Frontal cortex (tissue), 4 donors: ENCODE data around the gene FAM168A. TPM values are rescaled to one million over a fixed set of nuclear protein-coding genes. Genes with fewer than 3 reads are reported as not detected.
"Not testable (repeated sequence)": the region's sequence is repeated elsewhere in the genome, so short reads cannot be mapped to it uniquely, and the experiment has no call there.

Experiments used
- DNase-seq, 2 donors: peaks; one replicate each; pipeline ENCODE4 v3.0.0; 2012; ENCODE audit warnings: low spot score in 2 of 2
- FAIRE-seq: peaks from 2 replicates; lab custom pipeline; 2012; peaks lifted over from hg19 to GRCh38; lab: Jason Lieb, UNC
- total RNA-seq: library from RNA; depleted of rRNA; stranded (reverse); fragments of >200 nt; gene quantifications from one replicate; pipeline ENCODE4 v1.2.3, GENCODE V29; 2014
- donor health status: control.
- donor health status: control.
- donor health status: control.

FAM168A gene
- total RNA-seq, 1 donor from 2014 or later: 51.4 TPM

DNA sequence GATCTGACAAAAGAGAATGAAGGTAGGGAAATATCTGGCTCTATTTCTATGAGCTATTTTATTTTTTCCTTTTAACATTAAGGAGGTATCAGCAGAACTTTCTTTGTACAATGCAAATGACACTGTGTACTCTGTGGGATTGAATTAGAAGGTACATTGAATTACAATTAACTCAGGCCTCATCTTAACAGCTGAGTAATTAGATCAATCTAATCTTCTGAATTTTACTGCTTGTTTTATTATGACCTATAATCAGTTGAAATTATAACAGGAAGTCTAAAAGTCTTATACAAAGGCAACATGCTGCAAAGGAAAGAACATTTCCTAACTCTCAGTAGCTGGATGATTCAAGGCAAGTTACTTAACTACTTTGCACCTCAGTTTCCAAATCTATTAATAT, 151.9 kb downstream of the FAM168A start:
- DNase-seq: no peak

DNA sequence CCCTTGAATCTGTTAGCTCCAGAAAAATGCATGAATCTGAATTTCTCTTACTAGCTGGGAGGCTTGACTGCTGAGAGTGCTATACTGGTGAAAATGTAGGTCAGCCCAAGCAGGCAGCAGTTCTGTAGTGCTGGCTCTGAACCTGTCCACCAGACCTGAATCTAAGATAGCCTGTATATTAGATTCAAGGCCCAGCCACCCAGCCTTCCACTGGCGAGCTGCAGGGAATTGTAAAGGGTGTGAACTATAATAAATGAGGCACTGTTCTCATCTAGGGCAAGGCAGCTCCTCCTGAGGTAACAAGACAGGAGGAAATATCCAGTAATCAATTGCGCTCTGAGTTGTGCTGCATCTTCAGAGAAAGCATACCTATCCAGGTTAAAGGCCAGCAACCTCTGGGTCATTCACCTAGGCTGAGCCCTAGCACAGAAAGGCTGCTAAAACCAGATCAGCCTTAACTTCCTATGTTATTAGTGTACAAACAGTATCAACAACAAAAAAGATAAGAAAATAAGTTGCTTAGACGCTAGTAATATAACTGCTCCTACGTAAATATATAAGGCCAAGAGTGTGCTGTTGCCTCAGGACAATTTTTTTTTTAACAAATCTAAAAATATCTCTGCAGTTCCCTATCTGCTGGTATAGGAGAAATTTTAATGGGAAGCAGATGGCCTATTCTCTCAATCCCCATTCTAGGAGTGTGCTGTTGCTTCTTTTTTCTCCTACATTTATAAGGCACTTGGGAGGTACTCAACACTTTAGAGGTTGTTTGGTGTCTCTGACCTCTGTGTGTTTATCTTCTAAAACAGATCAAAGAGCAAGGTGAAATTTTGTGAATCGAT, 158.7 kb downstream of the FAM168A start:
- FAIRE-seq (no peak), DNase-seq (no peak)

More for the DNA sequence above, 151.9 kb downstream of the FAM168A start:
- no peak for FAIRE-seq

DNA sequence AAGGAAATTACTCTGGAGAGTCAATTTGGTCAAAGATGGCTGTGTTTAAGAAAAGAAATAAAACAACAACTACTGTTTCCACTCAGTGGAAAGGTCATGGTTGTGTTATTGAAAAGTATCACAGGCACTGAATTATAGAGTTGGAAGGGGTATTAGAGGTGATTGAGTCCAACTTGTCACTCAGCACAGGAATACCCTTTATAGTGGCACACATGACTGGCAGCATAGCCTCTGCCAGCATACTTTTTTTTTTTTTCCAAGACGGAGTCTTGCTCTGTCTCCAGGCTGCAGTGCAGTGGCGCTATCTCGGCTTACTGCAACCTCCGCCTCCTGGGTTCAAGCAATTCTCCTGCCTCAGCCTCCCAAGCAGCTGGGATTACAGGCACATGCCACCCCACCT, 161.1 kb downstream of the FAM168A start:
- FAIRE-seq, DNase-seq: not testable (repeated sequence)

DNA sequence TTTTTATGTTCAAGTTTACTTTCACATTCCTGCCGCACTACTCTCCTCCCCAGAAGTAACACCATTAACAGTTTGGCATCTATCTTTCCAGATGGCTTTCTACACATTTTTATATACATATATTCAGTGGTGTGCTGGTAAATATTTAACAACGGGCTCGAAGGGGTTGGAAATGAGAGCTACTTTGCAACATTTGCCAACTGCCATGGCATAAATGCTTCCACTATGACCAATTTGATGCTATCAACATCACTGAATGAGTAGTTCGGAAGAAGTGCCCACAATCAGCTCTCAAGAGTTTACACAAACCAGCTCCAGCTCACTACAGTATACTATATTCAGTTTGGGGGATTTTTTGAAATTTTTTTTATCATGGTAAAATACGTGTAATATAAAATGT, 166.5 kb downstream of the FAM168A start:
- DNase-seq (no peak), FAIRE-seq (no peak)

DNA sequence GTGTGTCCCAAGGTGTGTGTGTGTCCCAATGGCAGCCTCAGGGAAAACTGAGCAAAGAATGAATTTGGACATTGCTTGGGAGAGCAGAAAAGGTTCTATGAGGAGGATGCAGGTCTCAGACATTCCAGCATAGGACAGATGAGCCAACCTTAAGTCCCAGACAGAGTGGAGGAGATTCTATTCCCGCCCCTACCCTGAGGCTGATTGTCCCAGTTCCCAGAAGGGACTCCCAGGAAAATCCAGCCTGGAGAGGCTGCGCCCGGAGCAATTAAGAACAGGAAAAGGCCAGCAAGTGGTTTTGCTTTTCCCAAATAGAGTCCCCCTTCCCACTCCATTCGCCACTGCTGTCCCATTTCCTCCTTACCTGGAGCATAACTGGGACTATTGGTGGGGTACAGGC, 167.6 kb downstream of the FAM168A start:
- DNase-seq (no peak), FAIRE-seq (no peak)

DNA sequence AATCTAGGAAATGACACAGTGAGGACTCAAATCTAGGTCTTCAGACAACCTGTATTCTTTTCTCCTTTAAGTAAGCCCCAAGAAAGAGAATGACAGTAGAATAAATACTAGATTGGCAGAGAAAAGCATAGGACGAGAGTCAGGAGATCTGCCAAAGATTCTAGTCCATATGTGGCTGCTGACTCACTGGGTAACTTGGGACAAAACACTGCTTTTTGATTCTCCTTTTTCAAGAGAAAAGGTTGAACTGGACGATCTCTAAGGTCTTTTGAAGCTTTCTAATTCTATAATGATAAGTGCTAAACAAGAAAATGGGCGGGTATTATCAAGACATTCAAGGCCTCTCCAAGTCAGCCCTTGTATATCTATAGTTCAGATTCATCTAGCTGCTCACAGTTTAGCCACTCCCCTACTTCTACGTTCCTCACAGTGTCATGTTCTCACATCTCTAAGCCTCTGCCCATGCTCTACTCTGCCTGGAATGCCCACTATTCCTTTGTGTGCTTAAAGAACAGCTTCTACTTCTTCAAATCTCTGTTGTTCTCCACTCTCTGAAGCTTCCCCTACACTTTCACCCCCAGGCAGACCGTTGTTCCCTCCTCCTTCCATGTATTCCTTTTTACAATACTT, 168.7 kb downstream of the FAM168A start:
- DNase-seq (no peak), FAIRE-seq (no peak)

DNA sequence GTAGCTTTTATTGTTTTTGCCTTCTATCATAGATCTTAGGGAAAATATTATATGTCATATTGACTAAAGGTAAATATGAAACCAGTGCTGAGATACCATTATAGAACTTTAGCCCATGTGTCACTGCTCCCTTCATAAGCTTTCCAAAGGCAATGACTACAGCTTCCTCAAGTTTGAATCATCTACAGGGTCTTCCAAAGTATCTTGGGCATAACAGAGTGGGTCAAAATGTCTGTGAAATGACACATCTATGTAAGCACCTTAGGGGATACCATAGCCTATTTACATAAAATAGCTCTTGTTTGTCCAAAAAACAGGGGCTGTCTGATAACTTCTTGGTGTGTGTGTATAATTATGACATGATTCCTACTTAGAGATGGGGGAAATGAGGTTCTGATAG, 169.2 kb downstream of the FAM168A start:
- DNase-seq: no peak
- no peak for FAIRE-seq

DNA sequence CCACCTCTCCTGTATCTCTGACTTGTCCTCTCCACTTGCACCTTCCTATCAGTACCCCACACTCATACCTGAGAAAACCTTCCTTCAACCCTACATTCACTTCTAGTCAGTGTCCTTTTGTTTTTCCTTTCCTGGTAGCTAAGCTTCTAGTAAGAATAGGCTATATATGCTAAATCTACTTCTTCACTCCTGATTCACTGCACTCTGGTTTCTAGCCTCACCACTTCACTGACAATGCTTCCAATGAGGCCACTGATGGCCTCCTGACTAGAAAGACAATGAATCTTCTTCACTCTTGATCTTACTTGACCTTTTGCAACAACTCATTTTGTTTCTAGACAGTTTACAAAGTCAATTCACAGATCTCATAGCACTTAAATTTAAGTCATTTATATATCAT, 169.7 kb downstream of the FAM168A start:
- no peak for FAIRE-seq
- DNase-seq: no peak

DNA sequence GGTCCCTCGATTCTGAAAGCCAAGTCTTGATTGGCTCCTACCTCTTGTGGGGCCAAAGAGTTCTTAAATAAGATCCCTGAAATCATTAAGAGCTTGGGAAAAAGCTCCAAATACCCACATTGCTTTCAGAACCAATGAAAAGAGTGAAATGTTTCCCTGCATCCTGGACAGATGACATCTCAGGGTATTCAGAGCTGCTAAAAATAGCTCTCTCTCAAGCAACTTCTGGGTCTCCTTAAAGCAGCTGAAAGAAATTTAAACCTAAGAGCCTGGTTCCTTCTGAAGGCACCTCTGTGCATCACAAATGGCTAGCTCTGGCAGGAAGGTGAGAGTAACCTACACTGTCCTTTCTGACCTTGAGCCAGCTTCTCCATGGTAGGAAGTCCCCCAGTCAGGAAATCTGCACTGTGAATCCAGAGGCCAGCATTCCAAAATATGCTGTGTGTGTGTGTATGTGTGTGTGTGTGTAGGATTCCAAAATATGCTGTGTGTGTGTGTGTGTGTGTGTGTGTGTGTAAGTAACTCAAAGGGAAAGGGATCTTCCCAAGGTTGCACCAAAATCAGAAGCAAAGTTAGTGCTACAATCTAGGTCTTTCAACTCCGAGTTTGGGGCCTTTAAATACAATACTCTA, 171.6 kb downstream of the FAM168A start:
- DNase-seq: peak in 1 of 2 donors; percentile 40
- FAIRE-seq: no peak

DNA sequence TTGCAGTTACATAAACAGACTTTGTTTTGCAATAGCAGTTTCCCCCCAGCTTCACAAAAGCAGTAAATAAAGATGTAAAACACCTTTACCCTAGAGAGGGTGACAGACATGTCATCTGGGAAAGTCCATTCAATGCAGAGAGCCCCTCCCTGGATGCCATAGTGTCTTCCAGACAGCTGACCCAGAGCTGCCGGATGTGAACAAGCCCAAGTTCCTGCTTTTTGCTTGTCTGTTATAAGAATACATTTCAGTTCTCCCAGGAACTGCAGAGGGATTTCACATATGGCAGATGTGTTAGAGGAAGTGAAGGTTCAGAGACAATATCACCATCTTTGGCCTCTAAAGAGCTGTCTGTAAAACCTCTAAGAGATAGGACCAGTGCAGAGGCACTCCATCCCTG, 172.8 kb downstream of the FAM168A start:
- DNase-seq (no peak), FAIRE-seq (no peak)

DNA sequence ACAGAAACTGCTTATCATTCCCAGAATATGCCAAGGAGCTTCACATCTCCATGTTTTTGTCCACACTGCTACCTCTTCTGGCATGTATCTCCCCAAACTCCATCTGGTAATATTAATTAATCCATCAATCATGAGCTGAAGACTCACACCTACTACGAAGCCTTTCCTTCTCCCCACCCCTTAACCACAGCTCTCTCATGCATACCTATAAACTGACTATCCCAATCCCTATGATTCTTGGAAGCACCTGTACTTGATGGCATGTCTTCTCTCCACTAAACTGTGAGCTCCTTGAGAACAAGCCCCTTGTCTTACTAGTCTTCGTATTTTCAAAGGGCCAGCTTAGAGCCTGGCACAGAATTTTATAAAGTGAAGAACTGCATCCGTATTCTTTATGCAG, 174.4 kb downstream of the FAM168A start:
- FAIRE-seq (no peak), DNase-seq (no peak)

DNA sequence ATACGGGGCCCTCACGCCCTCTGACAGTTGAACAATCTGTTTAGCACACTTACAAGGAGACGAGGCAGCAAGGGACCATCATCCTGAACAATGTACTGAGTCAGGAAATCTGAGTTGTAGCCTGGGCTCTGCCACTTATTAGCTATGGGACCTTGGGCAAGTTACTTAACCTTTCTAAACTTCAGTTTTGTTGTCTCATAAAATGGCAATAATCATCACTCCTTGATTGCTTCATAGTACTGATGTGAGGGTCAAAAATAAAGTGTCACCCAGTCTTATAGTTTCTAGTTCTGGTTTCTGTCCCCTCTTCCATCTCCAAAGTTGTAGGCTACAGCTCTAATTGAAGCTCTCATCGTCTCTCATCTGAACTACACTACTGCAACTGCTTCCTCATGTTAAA, 175.0 kb downstream of the FAM168A start:
- no peak for FAIRE-seq
- no peak for DNase-seq

DNA sequence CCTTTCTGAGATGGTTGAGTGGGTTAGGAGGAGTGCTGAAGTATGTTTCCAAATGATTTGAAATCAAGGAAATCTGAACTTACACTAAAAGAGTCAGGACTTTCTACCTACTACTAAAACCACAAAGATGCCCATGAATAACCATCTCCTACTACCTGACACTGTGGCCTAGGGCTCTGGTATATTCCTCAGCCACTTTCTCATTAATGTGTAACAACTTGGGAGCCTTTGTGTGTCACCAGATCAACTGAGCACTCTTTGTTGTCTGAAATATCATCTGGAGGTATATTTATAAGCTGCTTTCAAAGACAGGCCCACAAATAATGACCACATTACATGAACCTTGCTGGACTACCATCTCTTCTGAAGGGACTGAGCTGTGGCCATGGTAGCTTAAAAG, 177.8 kb downstream of the FAM168A start:
- FAIRE-seq: no peak
- DNase-seq: no peak

DNA sequence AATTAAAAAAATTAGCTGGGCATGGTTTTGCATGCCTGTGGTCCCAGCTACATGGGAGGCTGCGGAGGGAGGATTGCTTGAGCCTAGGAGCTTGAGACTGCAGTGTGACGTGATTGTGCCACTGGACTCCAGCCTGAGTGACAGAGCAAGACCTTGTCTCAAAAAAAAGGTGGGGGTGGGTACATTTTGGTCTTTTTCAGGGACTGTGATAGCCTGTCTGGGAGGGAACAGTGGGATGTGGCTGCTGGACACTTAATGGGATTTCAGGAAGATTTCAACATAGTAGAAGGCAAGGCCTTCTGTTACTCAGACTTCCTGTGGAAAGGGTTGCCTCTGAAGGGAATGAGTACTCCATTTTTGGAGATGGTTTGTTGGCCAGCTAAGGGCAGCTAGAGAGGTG, 181.1 kb downstream of the FAM168A start:
- FAIRE-seq: no peak

DNA sequence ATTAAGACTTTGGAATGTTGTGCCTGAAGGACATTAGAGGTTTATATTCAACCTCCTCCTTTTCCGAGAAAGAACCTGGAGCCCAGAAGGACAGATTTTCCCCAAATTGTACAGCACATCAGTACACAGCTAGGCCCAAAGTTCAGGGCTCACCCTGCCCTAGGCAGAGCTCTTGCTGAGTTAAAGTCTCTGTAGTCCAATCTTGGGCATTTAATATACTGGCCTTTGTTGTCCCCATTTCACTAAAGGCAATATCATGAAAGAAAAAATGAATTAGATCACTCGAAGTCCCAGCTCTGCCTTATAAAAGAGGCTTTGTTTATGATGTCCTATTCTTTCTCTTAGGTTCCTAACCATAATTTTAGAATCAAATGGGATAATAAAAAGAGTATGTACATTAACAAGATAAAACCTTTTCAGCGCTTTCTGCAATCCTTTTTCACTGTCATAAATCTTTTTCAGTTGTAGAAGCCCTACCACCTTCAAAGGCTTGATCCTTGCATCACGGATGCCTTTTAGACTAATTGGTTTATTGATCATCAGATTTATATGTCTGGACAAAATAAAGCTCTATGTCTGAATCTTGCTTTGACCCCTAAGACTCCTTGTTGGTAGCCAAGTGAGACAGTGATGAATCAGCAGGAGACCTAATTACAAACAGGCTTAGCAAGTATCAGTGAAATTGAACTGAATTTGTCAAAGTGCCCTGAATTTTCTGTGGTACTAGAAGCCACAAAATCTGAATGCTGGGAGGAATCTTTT, 181.9 kb downstream of the FAM168A start:
- FAIRE-seq: no peak

More for the DNA sequence above, 181.1 kb downstream of the FAM168A start:
- DNase-seq: no peak

DNA sequence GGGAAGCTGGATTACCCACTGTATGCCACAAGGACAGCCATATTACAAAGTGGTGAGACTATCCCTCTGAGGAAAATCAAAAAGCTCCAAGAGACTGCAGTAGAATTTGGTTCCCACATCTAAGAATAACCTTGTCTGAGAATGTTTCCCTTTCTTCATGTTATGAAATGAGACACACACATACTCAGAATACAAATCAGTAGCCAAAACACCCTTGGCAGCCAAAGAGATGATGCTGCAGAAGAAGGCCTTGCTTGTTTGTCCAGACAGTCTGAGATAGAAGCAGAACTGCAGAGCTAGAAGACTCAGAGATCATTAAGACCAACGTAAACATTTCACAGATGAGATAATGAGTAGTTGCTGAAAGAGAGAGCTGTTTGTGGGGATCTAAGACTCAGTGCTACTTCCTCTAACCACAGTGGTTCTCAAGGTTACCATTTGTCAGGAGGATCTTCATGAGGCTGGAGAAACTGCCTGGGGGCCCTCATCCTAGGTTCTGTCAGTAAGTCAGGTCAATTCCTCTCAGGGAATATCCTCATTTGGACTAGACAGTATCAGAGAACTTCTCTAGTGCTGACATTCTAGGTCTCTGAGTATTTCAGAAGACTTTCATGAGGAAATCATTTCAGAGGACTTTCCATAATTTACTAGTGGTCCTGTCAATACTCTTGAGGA, 182.8 kb downstream of the FAM168A start:
- FAIRE-seq: no peak

More for the DNA sequence above, 181.9 kb downstream of the FAM168A start:
- no peak for DNase-seq

DNA sequence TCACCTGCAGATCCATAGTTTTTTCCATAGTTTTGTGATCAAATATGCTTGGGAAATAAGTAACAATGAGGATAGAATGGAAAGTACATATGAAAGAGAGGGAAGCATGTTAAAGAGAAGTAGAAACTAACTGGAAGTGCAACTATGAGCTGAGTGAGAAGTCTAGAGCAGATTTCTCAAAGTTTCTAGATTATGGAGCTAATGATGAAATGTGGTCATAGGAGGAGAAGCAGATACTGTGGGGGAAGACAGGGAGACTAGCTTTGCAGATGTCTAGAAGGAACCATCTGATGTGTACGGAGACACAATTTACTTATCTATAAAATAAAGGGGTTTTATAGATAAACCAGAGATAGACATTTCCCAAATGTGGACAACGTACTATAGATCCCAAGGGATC, 184.7 kb downstream of the FAM168A start:
- no peak for FAIRE-seq
- DNase-seq: no peak

More for the DNA sequence above, 182.8 kb downstream of the FAM168A start:
- no peak for DNase-seq

DNA sequence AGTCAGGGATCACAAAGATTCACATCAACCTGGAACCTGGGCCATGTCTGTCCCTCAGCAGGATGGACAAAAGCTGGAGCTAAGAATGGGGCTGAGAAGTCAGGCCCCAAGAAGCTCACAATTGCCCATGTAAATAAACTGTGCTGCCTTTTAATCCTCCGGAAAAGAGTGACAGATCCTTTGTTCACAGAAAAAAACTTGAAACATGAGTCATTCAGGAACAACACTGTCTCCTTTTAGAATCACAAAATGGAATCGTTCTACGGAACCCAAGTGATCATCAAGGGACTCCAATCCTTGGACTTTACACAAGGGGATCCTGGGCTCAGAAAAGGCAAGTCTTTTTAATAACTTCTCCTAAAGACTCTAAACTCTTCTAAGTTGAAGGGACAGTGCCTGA, 185.6 kb downstream of the FAM168A start:
- no peak for FAIRE-seq
- DNase-seq: no peak

DNA sequence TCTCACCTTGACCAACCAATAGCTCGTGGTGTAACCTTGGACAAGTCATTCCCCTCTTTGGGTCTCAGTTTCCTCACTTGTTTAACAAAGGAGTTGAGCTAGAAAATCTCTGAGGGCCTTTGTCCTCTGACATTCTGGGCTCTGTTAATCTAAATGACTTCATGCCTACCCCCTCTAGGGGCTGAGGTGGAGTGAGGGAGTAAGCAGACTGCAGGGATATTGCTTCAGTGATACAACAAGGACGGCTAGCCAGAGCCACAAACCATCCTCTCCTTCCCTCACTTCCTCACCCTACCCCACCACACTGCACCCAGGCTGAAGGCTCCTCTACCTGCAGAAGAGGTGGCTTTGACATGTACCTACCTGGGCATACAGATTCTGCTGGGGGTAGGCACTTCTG, 186.9 kb downstream of the FAM168A start:
- FAIRE-seq (no peak), DNase-seq (no peak)

DNA sequence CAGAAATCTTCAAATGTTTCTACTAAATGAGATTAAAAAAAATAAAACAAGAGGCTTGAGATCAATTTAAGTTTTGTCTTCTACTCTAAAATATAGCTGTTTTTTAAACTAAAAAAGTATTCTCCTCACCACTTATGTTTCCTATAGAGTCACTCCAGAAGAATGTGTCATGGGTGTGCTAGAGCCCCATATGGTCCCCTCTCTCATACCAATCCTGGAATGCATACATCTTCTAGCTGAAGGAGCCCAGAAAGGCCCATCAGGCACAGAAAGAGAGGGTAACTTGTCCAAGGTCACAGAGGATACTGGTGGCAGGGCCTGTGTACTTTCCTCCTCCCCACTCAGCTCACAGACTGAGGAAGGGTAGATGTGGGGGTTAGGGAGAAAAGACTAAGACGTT, 187.3 kb downstream of the FAM168A start:
- no peak for FAIRE-seq
- no peak for DNase-seq
